Sigmoid colon (tissue), 7 donors: ENCODE data around the gene TNFRSF12A. TPM values are rescaled to one million over a fixed set of nuclear protein-coding genes. Genes with fewer than 3 reads are reported as not detected.
"Not testable (repeated sequence)": the region's sequence is repeated elsewhere in the genome, so short reads cannot be mapped to it uniquely, and the experiment has no call there.

Source experiments
- DNase-seq: peaks from one replicate; pipeline ENCODE4 v3.0.0-alpha.2; 2019
- H3K27ac ChIP-seq, 4 donors: fragments of 200-600 bp; sonication (generic); one replicate each; pipeline ENCODE4 v1.5.1; 2016 to 2019; ENCODE audit warnings: mild to moderate bottlenecking in 1 of 4
- H3K27me3 ChIP-seq, 3 donors: fragments of 200-600 bp; sonication (generic); one replicate each; pipeline ENCODE4 v1.5.1; 2019; ENCODE audit warnings: mild to moderate bottlenecking in 1 of 3
- H3K36me3 ChIP-seq, 4 donors: fragments of 200-600 bp; sonication (generic); one replicate each; pipeline ENCODE4 v1.5.1; 2016 to 2019
- H3K4me1 ChIP-seq, 4 donors: fragments of 200-600 bp; sonication (generic); one replicate each; pipeline ENCODE4 v1.5.1; 2017 to 2019
- H3K4me3 ChIP-seq, 4 donors: fragments of 200-600 bp; sonication (generic); one replicate each; pipeline ENCODE4 v1.5.1; 2017 to 2019; ENCODE audit warnings: mild to moderate bottlenecking in 2 of 4, moderate library complexity in 1 of 4
- H3K9me3 ChIP-seq, 4 donors: fragments of 200-600 bp in 3 of 4; sonication (generic) in 3 of 4; one replicate each; pipeline versions ENCODE4 v1.5.1 to v1.6.1; 2013 to 2019
- CTCF ChIP-seq, 4 experiments: fragments of 450-650 bp in 3 of 4; fragments of 200-600 bp in 1 of 4; IDR thresholded peaks; one replicate each; pipeline ENCODE4 v1.5.1; 2016 to 2019; ENCODE audit warnings: antibody characterized with exemption in 4 of 4, mild to moderate bottlenecking in 3 of 4, moderate library complexity in 2 of 4
- EP300 ChIP-seq, 4 donors: sonication (generic); formaldehyde crosslinking; IDR thresholded peaks; one replicate each; pipeline ENCODE4 v1.6.1; 2017; ENCODE audit warnings: antibody characterized with exemption in 4 of 4
- POLR2A ChIP-seq, 2 donors: fragments of 450-650 bp; IDR thresholded peaks; one replicate each; pipeline ENCODE4 v1.6.1; 2016; ENCODE audit warnings: antibody characterized with exemption in 2 of 2, mild to moderate bottlenecking in 2 of 2, moderate library complexity in 2 of 2
- POLR2AphosphoS5 ChIP-seq, 4 donors: sonication (generic); formaldehyde crosslinking; IDR thresholded peaks; one replicate each; pipeline ENCODE4 v1.6.1; 2017; ENCODE audit warnings: antibody characterized with exemption in 4 of 4
- WGBS, 2 donors: extraction: QIAGEN DNeasy Blood & Tissue Kit; methylation state at CpG; one replicate each; pipeline ENCODE4 v1.1.7; 2013; 5-methylcytosine and 5-hydroxymethylcytosine counted together
- intact Hi-C: fragments of 100-400 bp; cut with DNase I; formaldehyde crosslinking; loops from one replicate; pipeline ENCODE4 v1.15.1; 2023
- polyA plus RNA-seq, 3 donors: library from polyadenylated mRNA; stranded (reverse); fragments of 200-250 nt; gene quantifications; one replicate each; pipeline ENCODE4 v1.2.3, GENCODE V29; 2013
- total RNA-seq, 4 donors: library from RNA; depleted of rRNA; stranded (reverse); fragments of >200 nt; gene quantifications; one replicate each; pipeline ENCODE4 v1.1.0, GENCODE V29; 2016
- donor health status: healthy with polysubstance abuse.
- donor health status: Bipolar disorder and iron deficiency.
- donor health status: healthy.

TNFRSF12A gene
- total and polyA plus RNA-seq, 7 donors: 6.1 to 78.2 (median 10.3) TPM

- 71 to 82% methylated on average over 17 of the region's 17 CpGs for WGBS, 2 donors
- TF ChIP-seq EP300 (IDR thresholded peaks at IDR 0.05): no peak
- no peak for TF ChIP-seq POLR2AphosphoS5 (IDR thresholded peaks at IDR 0.05)
- no peak for TF ChIP-seq POLR2A (IDR thresholded peaks at IDR 0.05)
- no peak for TF ChIP-seq CTCF (IDR thresholded peaks at IDR 0.05)
- Histone ChIP-seq H3K4me3 (no peak overlapping the region), H3K36me3 (no peaks in the 10 kb centered on the region), H3K4me1 (peaks cover 0 to 22% (median 19%) of the 10 kb centered on the region in 4 donors), H3K9me3 (no peaks in the 10 kb centered on the region), H3K27ac (no peak overlapping the region), H3K27me3 (peaks cover 0 to 26% (median 2%) of the 10 kb centered on the region in 3 donors)
- DNase-seq: no peak
- intact Hi-C loops: no loop called here
Measured at GRCh38 chr16:3054965-3055733, 35.0 kb downstream of the TNFRSF12A start.

GRCh38 chr16:3055734-3056115 lies 35.6 kb downstream of the TNFRSF12A start:
- H3K4me1 ChIP-seq: peaks cover 0 to 22% (median 19%) of the 10 kb centered on the region in 4 donors
- 82 to 83% methylated on average over 9 of the region's 9 CpGs for WGBS, 2 donors
- intact Hi-C loops, H3K36me3 ChIP-seq, DNase-seq, H3K4me3 ChIP-seq, H3K9me3 ChIP-seq, H3K27ac ChIP-seq: not testable (repeated sequence)
- H3K27me3 ChIP-seq: peaks cover 0 to 21% (median 0%) of the 10 kb centered on the region in 3 donors

- no peak overlapping the region for H3K27ac ChIP-seq
- no peaks in the 10 kb centered on the region for H3K9me3 ChIP-seq
- no peak for DNase-seq
- 82 to 92% methylated on average over 19 of the region's 19 CpGs for WGBS, 2 donors
- H3K36me3 ChIP-seq: no peaks in the 10 kb centered on the region
- no peak overlapping the region for H3K4me3 ChIP-seq
- intact Hi-C loops: no loop called here
- TF ChIP-seq POLR2AphosphoS5 (IDR thresholded peaks at IDR 0.05): no peak
- TF ChIP-seq CTCF (IDR thresholded peaks at IDR 0.05): no peak
- TF ChIP-seq EP300 (IDR thresholded peaks at IDR 0.05): no peak
- TF ChIP-seq POLR2A (IDR thresholded peaks at IDR 0.05): no peak
- H3K4me1 ChIP-seq: peaks cover 0 to 22% (median 19%) of the 10 kb centered on the region in 4 donors
- H3K27me3 ChIP-seq: peaks cover 0 to 15% (median 0%) of the 10 kb centered on the region in 3 donors
Measured at GRCh38 chr16:3056336-3057180, 36.4 kb downstream of the TNFRSF12A start.

- no peaks in the 10 kb centered on the region for H3K36me3 ChIP-seq
- WGBS, 2 donors: 87 to 91% methylated on average over 22 of the region's 22 CpGs
- H3K27me3 ChIP-seq: peaks cover 0 to 12% (median 0%) of the 10 kb centered on the region in 3 donors
- no peaks in the 10 kb centered on the region for H3K9me3 ChIP-seq
- TF ChIP-seq POLR2A (IDR thresholded peaks at IDR 0.05) (no peak), POLR2AphosphoS5 (IDR thresholded peaks at IDR 0.05) (no peak), CTCF (IDR thresholded peaks at IDR 0.05) (no peak), EP300 (IDR thresholded peaks at IDR 0.05) (no peak)
- peaks cover 0 to 22% (median 19%) of the 10 kb centered on the region in 4 donors for H3K4me1 ChIP-seq
- DNase-seq: no peak
- no peak overlapping the region for H3K27ac ChIP-seq
- peak overlapping the region in 1 of 4 donors; percentile 91 for H3K4me3 ChIP-seq
- intact Hi-C loops: loop anchor here (2.0 kb wide), 2 partner anchors 71 to 109 kb away; no protein-coding TSS in a partner anchor
Measured at GRCh38 chr16:3057181-3058138, 37.3 kb downstream of the TNFRSF12A start.
